Panc1 (cell line): ENCODE data around the gene HOXC4. TPM values are rescaled to one million over a fixed set of nuclear protein-coding genes. Genes with fewer than 3 reads are reported as not detected.

ENCODE experiments used
- ATAC-seq: fragments of 200-7000 bp; cut with Tn5 transposase; 2 replicates; pipeline ENCODE4 v1.9.1; 2020; ENCODE audit warnings: mild to moderate bottlenecking, moderate library complexity
- BruUV-seq: library from RNA; stranded (reverse); fragments of 400-500 nt; replicated peaks from 2 replicates; lab custom pipeline; 2021; lab: Mats Ljungman, UMichigan
- CTCF ChIA-PET: fragments of 300-600 bp; sonication (Branson Sonifier 250); formaldehyde crosslinking; loops from one replicate; lab custom pipeline; 2022; ENCODE audit warnings: antibody characterized with exemption; lab: Charles Lee
- POLR2A ChIA-PET: fragments of 300-600 bp; sonication (Branson Sonifier 250); formaldehyde crosslinking; loops from one replicate; lab custom pipeline; 2022; ENCODE audit warnings: antibody characterized with exemption; lab: Charles Lee
- DNase-seq: peaks from one replicate; pipeline ENCODE4 v3.0.0-alpha.2; 2010; ENCODE audit warnings: low read depth, low spot score
- H3K27ac ChIP-seq: 2 replicates; pipeline ENCODE4 v1.5.1; 2011; ENCODE audit warnings: mild to moderate bottlenecking, low read length, inconsistent platforms
- H3K27me3 ChIP-seq: fragments of 200-500 bp; sonication (Bioruptor generic); 2 replicates; pipeline ENCODE4 v1.6.0; 2014; ENCODE audit warnings: low read length, inconsistent platforms; ENCODE audit not compliant: control insufficient read depth, insufficient read depth
- H3K36me3 ChIP-seq: fragments of 200-500 bp; sonication (Bioruptor generic); 2 replicates; pipeline ENCODE4 v1.5.1; 2014; ENCODE audit warnings: inconsistent platforms, mild to moderate bottlenecking, low read length, moderate library complexity; ENCODE audit not compliant: control insufficient read depth, insufficient read depth
- H3K4me1 ChIP-seq: 2 replicates; pipeline ENCODE4 v1.5.1; 2011; ENCODE audit warnings: inconsistent platforms, mild to moderate bottlenecking, low read length, moderate library complexity; ENCODE audit not compliant: control insufficient read depth, insufficient read depth
- H3K4me3 ChIP-seq, 2 experiments: 2 replicates each; pipeline ENCODE4 v1.5.1; 2011 to 2012; ENCODE audit warnings: low read depth in 2 of 2, low read length in 2 of 2, mild to moderate bottlenecking in 2 of 2, inconsistent platforms in 1 of 2, moderate library complexity in 1 of 2
- H3K9me3 ChIP-seq: fragments of 200-500 bp; sonication (Bioruptor generic); 2 replicates; pipeline ENCODE4 v1.5.1; 2014; ENCODE audit warnings: low read depth, mild to moderate bottlenecking, inconsistent platforms, low read length, moderate library complexity; ENCODE audit not compliant: control insufficient read depth, insufficient read depth
- POLR2AphosphoS5 ChIP-seq: IDR thresholded peaks from 2 replicates; pipeline ENCODE4 v1.6.1; 2012; ENCODE audit warnings: mild to moderate bottlenecking, low read depth, low read length, moderate library complexity
- SIN3A ChIP-seq: IDR thresholded peaks from 2 replicates; pipeline ENCODE4 v1.6.1; 2012; ENCODE audit warnings: low read depth, mild to moderate bottlenecking, low read length, moderate library complexity, borderline replicate concordance; ENCODE audit not compliant: insufficient read depth
- TCF7L2 ChIP-seq: IDR thresholded peaks from 2 replicates; pipeline ENCODE4 v1.6.1; 2011; ENCODE audit warnings: mild to moderate bottlenecking, low read depth, low read length, inconsistent platforms
- in situ Hi-C: cut with HindIII; loops from 2 replicates; pipeline ENCODE4 v1.10.0; 2016; ENCODE audit warnings: low sequenced_read_pairs, low pct_unique_long_range_greater_than_20kb
- intact Hi-C: fragments of 100-400 bp; cut with micrococcal nuclease; formaldehyde crosslinking; loops from one replicate; pipeline ENCODE4 v1.10.0; 2022; ENCODE audit not compliant: unreplicated experiment
- total RNA-seq: library from RNA; stranded (reverse); gene quantifications from one replicate; pipeline ENCODE4 v1.2.1, GENCODE V29; 2021; ENCODE audit not compliant: unreplicated experiment
- TF ChIP-seq, protein P1 (sequence below), 2 experiments: IDR thresholded peaks; 2 replicates each; pipeline ENCODE4 v1.6.1; 2011 to 2012; ENCODE audit warnings: low read depth in 2 of 2, control low read depth in 1 of 2, low read length in 1 of 2, mild to moderate bottlenecking in 1 of 2, moderate library complexity in 1 of 2; ENCODE audit not compliant: insufficient read depth in 1 of 2
- TF ChIP-seq, protein P2 (sequence below): fragments of 450-650 bp; IDR thresholded peaks from 2 replicates; pipeline ENCODE4 v1.5.1; 2017; ENCODE audit warnings: mild to moderate bottlenecking

Gene HOXC4
- total RNA-seq, 1 experiment from 2014 or later, result 22.7 TPM

DNA sequence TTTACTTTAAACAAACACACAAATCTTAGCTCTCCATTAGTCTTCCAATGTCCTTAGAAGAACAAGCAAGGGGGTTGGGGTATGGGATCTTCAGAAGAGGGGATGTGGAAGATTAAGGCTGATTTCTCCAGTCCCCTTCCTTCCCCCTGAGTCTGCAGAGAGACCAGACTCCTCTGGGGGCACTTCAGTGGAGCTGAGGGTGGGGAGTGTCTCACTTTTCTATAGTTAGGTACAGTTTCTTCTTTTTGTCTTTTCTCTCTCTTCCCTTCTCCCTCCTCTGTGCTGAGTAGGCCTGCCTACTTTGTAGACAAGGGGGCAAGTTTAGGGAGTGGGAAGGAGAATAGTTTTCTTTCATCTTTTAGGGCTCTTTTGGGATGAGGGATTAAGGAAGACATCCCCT lies 2.5 kb downstream of the HOXC4 start:
- Histone ChIP-seq H3K36me3 (no peaks in the 10 kb centered on the region), H3K4me3 (no peak overlapping the region), H3K27me3 (no peaks in the 10 kb centered on the region), H3K4me1 (peaks cover 38% of the 10 kb centered on the region), H3K27ac (no peak overlapping the region), H3K9me3 (no peaks in the 10 kb centered on the region)
- CTCF ChIA-PET, result interaction anchor here (0.6 kb wide), 1 partner anchor 15 kb away, joined by 3 read pairs; no protein-coding TSS in a partner anchor
- BruUV-seq, result no TSS peak
- intact Hi-C loops, result no loop called here
- no peak for ATAC-seq
- DNase-seq, result no peak
- in situ Hi-C loops, result no loop called here
- TF ChIP-seq TCF7L2 (no peak), POLR2AphosphoS5 (no peak), SIN3A (no peak)
- TF ChIP-seq, protein P1, sequence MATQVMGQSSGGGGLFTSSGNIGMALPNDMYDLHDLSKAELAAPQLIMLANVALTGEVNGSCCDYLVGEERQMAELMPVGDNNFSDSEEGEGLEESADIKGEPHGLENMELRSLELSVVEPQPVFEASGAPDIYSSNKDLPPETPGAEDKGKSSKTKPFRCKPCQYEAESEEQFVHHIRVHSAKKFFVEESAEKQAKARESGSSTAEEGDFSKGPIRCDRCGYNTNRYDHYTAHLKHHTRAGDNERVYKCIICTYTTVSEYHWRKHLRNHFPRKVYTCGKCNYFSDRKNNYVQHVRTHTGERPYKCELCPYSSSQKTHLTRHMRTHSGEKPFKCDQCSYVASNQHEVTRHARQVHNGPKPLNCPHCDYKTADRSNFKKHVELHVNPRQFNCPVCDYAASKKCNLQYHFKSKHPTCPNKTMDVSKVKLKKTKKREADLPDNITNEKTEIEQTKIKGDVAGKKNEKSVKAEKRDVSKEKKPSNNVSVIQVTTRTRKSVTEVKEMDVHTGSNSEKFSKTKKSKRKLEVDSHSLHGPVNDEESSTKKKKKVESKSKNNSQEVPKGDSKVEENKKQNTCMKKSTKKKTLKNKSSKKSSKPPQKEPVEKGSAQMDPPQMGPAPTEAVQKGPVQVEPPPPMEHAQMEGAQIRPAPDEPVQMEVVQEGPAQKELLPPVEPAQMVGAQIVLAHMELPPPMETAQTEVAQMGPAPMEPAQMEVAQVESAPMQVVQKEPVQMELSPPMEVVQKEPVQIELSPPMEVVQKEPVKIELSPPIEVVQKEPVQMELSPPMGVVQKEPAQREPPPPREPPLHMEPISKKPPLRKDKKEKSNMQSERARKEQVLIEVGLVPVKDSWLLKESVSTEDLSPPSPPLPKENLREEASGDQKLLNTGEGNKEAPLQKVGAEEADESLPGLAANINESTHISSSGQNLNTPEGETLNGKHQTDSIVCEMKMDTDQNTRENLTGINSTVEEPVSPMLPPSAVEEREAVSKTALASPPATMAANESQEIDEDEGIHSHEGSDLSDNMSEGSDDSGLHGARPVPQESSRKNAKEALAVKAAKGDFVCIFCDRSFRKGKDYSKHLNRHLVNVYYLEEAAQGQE (IDR thresholded peaks at IDR 0.05; ENCODE audit: insufficient read depth in 1 of 2, low read depth in 2 of 2, low read length in 1 of 2), result no peak
- TF ChIP-seq, protein P2, sequence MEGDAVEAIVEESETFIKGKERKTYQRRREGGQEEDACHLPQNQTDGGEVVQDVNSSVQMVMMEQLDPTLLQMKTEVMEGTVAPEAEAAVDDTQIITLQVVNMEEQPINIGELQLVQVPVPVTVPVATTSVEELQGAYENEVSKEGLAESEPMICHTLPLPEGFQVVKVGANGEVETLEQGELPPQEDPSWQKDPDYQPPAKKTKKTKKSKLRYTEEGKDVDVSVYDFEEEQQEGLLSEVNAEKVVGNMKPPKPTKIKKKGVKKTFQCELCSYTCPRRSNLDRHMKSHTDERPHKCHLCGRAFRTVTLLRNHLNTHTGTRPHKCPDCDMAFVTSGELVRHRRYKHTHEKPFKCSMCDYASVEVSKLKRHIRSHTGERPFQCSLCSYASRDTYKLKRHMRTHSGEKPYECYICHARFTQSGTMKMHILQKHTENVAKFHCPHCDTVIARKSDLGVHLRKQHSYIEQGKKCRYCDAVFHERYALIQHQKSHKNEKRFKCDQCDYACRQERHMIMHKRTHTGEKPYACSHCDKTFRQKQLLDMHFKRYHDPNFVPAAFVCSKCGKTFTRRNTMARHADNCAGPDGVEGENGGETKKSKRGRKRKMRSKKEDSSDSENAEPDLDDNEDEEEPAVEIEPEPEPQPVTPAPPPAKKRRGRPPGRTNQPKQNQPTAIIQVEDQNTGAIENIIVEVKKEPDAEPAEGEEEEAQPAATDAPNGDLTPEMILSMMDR, result no peak
- POLR2A ChIA-PET, result interaction anchor here (0.6 kb wide), 1 partner anchor 74 kb away, joined by 5 read pairs; no protein-coding TSS in a partner anchor

DNA sequence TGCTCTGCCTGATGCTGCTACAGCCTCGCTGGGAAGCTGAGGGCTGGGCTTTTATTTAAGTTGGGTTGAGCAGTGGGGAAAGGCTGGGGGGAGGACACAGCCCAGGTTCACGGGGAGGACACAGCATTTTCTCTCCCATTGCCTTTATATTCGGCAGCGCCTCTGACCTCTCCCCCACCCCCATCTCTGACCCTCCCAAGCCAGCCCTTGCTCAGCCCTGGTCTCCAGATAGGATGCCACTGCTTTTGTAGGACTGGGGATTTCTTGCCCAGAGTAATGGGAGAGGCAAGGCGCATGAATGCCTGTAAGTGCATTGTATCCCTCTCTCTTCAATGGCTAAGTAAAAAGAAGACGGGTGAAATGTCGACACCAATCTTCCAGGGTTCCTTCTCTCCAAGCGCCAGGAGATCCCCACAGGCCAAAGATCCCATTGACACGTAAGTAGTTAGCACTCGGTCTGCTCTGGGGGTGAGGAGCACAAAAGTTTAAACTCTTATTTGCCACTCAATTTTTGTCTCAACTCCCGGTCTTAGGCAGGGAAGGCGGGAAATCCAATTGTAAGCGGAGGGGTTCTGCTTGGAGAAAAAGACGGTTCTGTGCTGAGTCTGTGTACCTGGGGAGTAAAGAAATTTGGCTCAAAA lies 4.6 kb downstream of the HOXC4 start:
- Histone ChIP-seq H3K9me3 (no peaks in the 10 kb centered on the region), H3K4me3 (no peak overlapping the region), H3K27me3 (no peaks in the 10 kb centered on the region), H3K27ac (no peak overlapping the region), H3K4me1 (peaks cover 16% of the 10 kb centered on the region), H3K36me3 (no peaks in the 10 kb centered on the region)
- ChIA-PET POLR2A (no interaction called here), CTCF (no interaction called here)
- TF ChIP-seq TCF7L2, result no peak
- TF ChIP-seq SIN3A, result no peak
- TF ChIP-seq POLR2AphosphoS5, result no peak
- TF ChIP-seq, protein P2, result no peak
- TF ChIP-seq, protein P1 (IDR thresholded peaks at IDR 0.05; ENCODE audit: insufficient read depth in 1 of 2, low read depth in 2 of 2, low read length in 1 of 2), result no peak
- intact Hi-C loops (no loop called here), in situ Hi-C loops (no loop called here)
- DNase-seq (no peak), ATAC-seq (no peak)
- no TSS peak for BruUV-seq
